B cell (primary cell): Measurements from ENCODE around the gene SLC9A9. TPM values are rescaled to one million over a fixed set of nuclear protein-coding genes. Genes with fewer than 3 reads are reported as not detected.

ENCODE experiments used
- ATAC-seq: fragments of 200-7000 bp; cut with Tn5 transposase; one replicate; pipeline ENCODE4 v1.10.0; 2021; ENCODE audit warnings: low read depth, mild to moderate bottlenecking, moderate number of reproducible peaks, moderate library complexity
- CTCF ChIA-PET: fragments of 350-600 bp; sonication (Branson Sonifier 250); formaldehyde crosslinking; loops from one replicate; lab custom pipeline; 2021; ENCODE audit warnings: antibody characterized with exemption, inconsistent platforms; lab: Charles Lee
- POLR2A ChIA-PET: fragments of 350-600 bp; sonication (Branson Sonifier 250); formaldehyde crosslinking; loops from one replicate; lab custom pipeline; 2021; ENCODE audit warnings: antibody characterized with exemption; lab: Charles Lee
- DNase-seq: peaks from one replicate; pipeline ENCODE4 v3.0.0; 2013
- H2AFZ ChIP-seq: 2 replicates; pipeline ENCODE4 v1.6.1; 2012; ENCODE audit warnings: mild to moderate bottlenecking, low read depth, low read length; ENCODE audit not compliant: insufficient read depth, poor library complexity, severe bottlenecking
- H3K27ac ChIP-seq, 2 donors: 1 replicate in 1 of 2; 2 replicates in 1 of 2; pipeline ENCODE4 v1.5.1; 2012 to 2013; ENCODE audit warnings: low read length in 2 of 2, mild to moderate bottlenecking in 2 of 2, moderate library complexity in 1 of 2
- H3K27me3 ChIP-seq, 4 experiments: fragments of 200-600 bp in 1 of 4; sonication (generic) in 1 of 4; replicated peaks in 1 of 4; 1 replicate in 2 of 4; 2 replicates in 2 of 4; pipeline versions ENCODE4 v1.6.1 to v1.7.0; 2013 to 2016; ENCODE audit warnings: low read length in 3 of 4, mild to moderate bottlenecking in 2 of 4, mixed read lengths in 1 of 4, moderate library complexity in 1 of 4; ENCODE audit not compliant: insufficient read depth in 4 of 4, control insufficient read depth in 3 of 4; ENCODE audit errors: control extremely low read depth in 1 of 4
- H3K36me3 ChIP-seq, 2 experiments: replicated peaks in 1 of 2; 1 replicate in 1 of 2; 2 replicates in 1 of 2; pipeline versions ENCODE4 v1.6.1 to v1.7.1; 2013; ENCODE audit warnings: low read length in 1 of 2; ENCODE audit not compliant: insufficient read depth in 2 of 2, control insufficient read depth in 1 of 2; ENCODE audit errors: control extremely low read depth in 1 of 2, extremely low read depth in 1 of 2
- H3K4me1 ChIP-seq, 2 donors: fragments of 200-600 bp in 1 of 2; sonication (generic) in 1 of 2; 1 replicate in 1 of 2; 2 replicates in 1 of 2; pipeline versions ENCODE4 v1.5.1 to v1.6.1; 2013 to 2017; ENCODE audit warnings: low read length in 2 of 2; ENCODE audit not compliant: control insufficient read depth in 2 of 2, insufficient read depth in 2 of 2
- H3K4me2 ChIP-seq: replicated peaks from 2 replicates; pipeline ENCODE3; 2012; ENCODE audit warnings: mild to moderate bottlenecking, low read depth, low read length; ENCODE audit not compliant: poor library complexity, severe bottlenecking
- H3K4me3 ChIP-seq, 5 experiments: fragments of 200-600 bp in 1 of 5; sonication (generic) in 1 of 5; 1 replicate in 3 of 5; 2 replicates in 2 of 5; pipeline versions ENCODE4 v1.5.1 to v1.7.0; 2011 to 2016; ENCODE audit warnings: low read length in 4 of 5, mild to moderate bottlenecking in 4 of 5, low read depth in 2 of 5, control low read depth in 1 of 5, moderate library complexity in 1 of 5; ENCODE audit not compliant: insufficient read depth in 1 of 5; ENCODE audit errors: control extremely low read depth in 1 of 5, extremely low read depth in 1 of 5
- H3K79me2 ChIP-seq: fragments of 200-600 bp; sonication (generic); one replicate; pipeline ENCODE4 v1.6.0; 2016; ENCODE audit warnings: low read length; ENCODE audit not compliant: control insufficient read depth, insufficient read depth
- H3K9ac ChIP-seq: fragments of 200-600 bp; sonication (generic); 2 replicates; pipeline ENCODE4 v1.6.1; 2017; ENCODE audit warnings: mild to moderate bottlenecking, low read length, moderate library complexity
- H3K9me3 ChIP-seq, 3 donors: one replicate each; pipeline versions ENCODE4 v1.6.1 to v1.7.1; 2013; ENCODE audit warnings: low read length in 2 of 3; ENCODE audit not compliant: control insufficient read depth in 2 of 3, insufficient read depth in 1 of 3; ENCODE audit errors: control extremely low read depth in 1 of 3
- H4K20me1 ChIP-seq: 2 replicates; pipeline ENCODE4 v1.6.0; 2012; ENCODE audit warnings: mild to moderate bottlenecking, low read length; ENCODE audit not compliant: insufficient read depth, control insufficient read depth, poor library complexity, severe bottlenecking
- H3K27ac Mint-ChIP-seq: one replicate; pipeline ENCODE4 v1.8.0; 2021; ENCODE audit warnings: mixed read lengths
- H3K27me3 Mint-ChIP-seq: one replicate; pipeline ENCODE4 v1.8.0; 2021; ENCODE audit warnings: mixed read lengths
- H3K4me1 Mint-ChIP-seq: one replicate; pipeline ENCODE4 v1.8.0; 2021; ENCODE audit warnings: mixed read lengths
- H3K4me3 Mint-ChIP-seq: one replicate; pipeline ENCODE4 v1.8.0; 2021; ENCODE audit warnings: mixed read lengths
- H3K9me3 Mint-ChIP-seq: one replicate; pipeline ENCODE4 v1.8.0; 2022; ENCODE audit warnings: mixed read lengths; ENCODE audit not compliant: insufficient read depth
- EZH2 ChIP-seq: IDR thresholded peaks from 2 replicates; pipeline ENCODE4 v1.6.1; 2012; ENCODE audit warnings: borderline replicate concordance, low read depth, mild to moderate bottlenecking, moderate library complexity, low read length; ENCODE audit not compliant: insufficient read depth, poor library complexity, severe bottlenecking
- WGBS: methylation state at CpG from one replicate; pipeline ENCODE4 v1.1.5; 2013; ENCODE audit warnings: missing lambda C conversion rate; ENCODE audit not compliant: insufficient coverage; 5-methylcytosine and 5-hydroxymethylcytosine counted together
- intact Hi-C: fragments of 100-400 bp; cut with micrococcal nuclease; formaldehyde crosslinking; loops from one replicate; pipeline ENCODE4 v1.10.0; 2022
- polyA plus RNA-seq: library from polyadenylated mRNA; depleted of rRNA; stranded (reverse); fragments of >200 nt; gene quantifications from 2 replicates; pipeline ENCODE4 v1.2.3, GENCODE V29; 2012
- total RNA-seq, 2 donors: library from RNA; stranded (reverse); fragments of 120-200 nt in 1 of 2; gene quantifications; 1 replicate in 1 of 2; 2 replicates in 1 of 2; pipeline versions ENCODE4 v1.2.3 to v1.2.4, GENCODE V29; 2013 to 2022
- TF ChIP-seq, protein P1 (sequence below): fragments of 200-600 bp; IDR thresholded peaks from one replicate; pipeline ENCODE4 v1.8.0; 2022; ENCODE audit warnings: antibody characterized with exemption, mild to moderate bottlenecking

Gene SLC9A9
- total and polyA plus RNA-seq, 2 donors (not counting 1 experiment from before 2014, with no cell fraction given): 7.7 to 17.3 TPM

DNA sequence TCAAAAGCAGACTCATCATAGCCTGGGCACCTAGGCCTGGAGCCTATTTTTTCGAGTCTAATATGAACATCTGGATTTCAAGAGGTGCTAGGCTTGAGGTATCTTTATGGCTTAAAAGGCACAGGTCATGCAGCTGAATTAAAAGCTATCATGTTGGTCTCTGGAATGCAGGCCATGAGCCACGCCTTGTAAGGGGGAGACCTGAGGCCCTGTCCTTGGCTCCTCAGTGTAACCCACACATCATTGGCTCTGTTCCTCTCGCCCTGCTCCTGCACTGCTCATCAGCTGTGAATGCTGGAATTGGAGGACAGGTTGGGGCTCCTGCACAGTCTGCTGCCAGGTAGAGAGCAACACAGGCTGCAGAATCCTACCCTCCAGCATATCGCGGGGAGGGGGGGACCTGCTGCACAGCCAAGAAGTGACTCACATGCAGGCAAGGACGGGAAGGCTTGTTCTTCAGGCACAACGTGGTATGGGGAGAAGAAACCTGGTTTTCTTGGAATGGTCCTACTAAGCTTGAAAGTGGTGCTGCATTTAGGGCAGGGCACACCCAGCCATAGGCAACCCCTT is 582.7 kb downstream of the SLC9A9 start:
- no peak overlapping the region for H3K27ac Mint-ChIP-seq
- TF ChIP-seq EZH2: no peak
- TF ChIP-seq, protein P1, sequence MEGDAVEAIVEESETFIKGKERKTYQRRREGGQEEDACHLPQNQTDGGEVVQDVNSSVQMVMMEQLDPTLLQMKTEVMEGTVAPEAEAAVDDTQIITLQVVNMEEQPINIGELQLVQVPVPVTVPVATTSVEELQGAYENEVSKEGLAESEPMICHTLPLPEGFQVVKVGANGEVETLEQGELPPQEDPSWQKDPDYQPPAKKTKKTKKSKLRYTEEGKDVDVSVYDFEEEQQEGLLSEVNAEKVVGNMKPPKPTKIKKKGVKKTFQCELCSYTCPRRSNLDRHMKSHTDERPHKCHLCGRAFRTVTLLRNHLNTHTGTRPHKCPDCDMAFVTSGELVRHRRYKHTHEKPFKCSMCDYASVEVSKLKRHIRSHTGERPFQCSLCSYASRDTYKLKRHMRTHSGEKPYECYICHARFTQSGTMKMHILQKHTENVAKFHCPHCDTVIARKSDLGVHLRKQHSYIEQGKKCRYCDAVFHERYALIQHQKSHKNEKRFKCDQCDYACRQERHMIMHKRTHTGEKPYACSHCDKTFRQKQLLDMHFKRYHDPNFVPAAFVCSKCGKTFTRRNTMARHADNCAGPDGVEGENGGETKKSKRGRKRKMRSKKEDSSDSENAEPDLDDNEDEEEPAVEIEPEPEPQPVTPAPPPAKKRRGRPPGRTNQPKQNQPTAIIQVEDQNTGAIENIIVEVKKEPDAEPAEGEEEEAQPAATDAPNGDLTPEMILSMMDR: no peak
- ATAC-seq (no peak), DNase-seq (no peak)
- H3K4me1 Mint-ChIP-seq: peaks cover 8% of the 10 kb centered on the region
- H3K9me3 Mint-ChIP-seq: no peaks in the 10 kb centered on the region
- 94% methylated on average over 3 of the region's 7 CpGs for WGBS
- H2AFZ ChIP-seq: no peak overlapping the region
- no peaks in the 10 kb centered on the region for H3K9me3 ChIP-seq
- no peak overlapping the region for H3K4me2 ChIP-seq
- no peak overlapping the region for H3K9ac ChIP-seq
- H3K36me3 ChIP-seq: peaks cover 0 to 4% of the 10 kb centered on the region in 2 experiments
- no peaks in the 10 kb centered on the region for H3K27me3 Mint-ChIP-seq
- H3K4me3 ChIP-seq: no peak overlapping the region
- POLR2A ChIA-PET: no interaction called here
- no peaks in the 10 kb centered on the region for H3K27me3 ChIP-seq
- H3K4me1 ChIP-seq: peaks cover 0 to 13% of the 10 kb centered on the region in 2 donors
- no peak overlapping the region for H3K27ac ChIP-seq
- CTCF ChIA-PET: no interaction called here
- H3K4me3 Mint-ChIP-seq: no peak overlapping the region
- H4K20me1 ChIP-seq: no peaks in the 10 kb centered on the region
- no peaks in the 10 kb centered on the region for H3K79me2 ChIP-seq
- intact Hi-C loops: no loop called here

DNA sequence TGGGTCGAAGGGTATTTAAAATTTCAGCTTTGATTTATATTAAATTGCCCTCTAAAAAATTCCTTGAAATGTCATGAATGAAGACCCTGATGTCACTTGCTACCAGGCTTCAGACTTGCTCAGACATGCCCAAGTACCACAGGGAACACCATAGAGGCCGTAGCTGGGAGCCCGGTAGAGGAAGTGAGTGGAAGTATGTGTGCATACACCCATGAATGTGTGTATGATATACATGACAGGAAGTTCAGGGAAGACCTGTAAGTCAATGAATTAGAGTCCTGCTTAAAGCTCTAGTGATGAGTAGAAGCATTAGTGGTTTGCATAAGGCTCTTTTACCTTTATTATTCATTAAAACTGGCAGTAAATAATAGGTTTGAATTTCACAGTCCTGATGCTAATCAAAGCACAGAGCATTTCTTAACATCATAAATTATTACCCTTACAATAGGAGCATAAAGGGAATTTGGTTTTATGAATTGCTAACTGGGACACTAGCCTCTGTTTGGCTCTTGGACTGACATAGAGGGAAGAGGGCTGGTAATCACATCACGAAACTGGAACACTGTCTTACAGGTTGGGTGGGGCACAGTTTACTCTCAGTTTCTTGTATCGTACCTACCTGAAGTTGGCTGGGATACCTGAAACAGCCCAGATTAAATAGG is 584.3 kb downstream of the SLC9A9 start:
- no peaks in the 10 kb centered on the region for H3K27me3 Mint-ChIP-seq
- POLR2A ChIA-PET: no interaction called here

More for the DNA sequence above, 584.3 kb downstream of the SLC9A9 start:
- Histone ChIP-seq H3K27ac (no peak overlapping the region), H2AFZ (no peak overlapping the region), H3K4me3 (no peak overlapping the region), H3K36me3 (peaks cover 0 to 4% of the 10 kb centered on the region in 2 experiments), H3K4me1 (peaks cover 0 to 13% of the 10 kb centered on the region in 2 donors), H3K79me2 (no peaks in the 10 kb centered on the region), H3K27me3 (no peaks in the 10 kb centered on the region), H3K9me3 (no peaks in the 10 kb centered on the region), H3K4me2 (no peak overlapping the region), H3K9ac (no peak overlapping the region), H4K20me1 (no peaks in the 10 kb centered on the region)
- no peak overlapping the region for H3K4me3 Mint-ChIP-seq
- H3K9me3 Mint-ChIP-seq: no peaks in the 10 kb centered on the region
- H3K27ac Mint-ChIP-seq: no peak overlapping the region
- DNase-seq: no peak
- intact Hi-C loops: no loop called here
- CTCF ChIA-PET: no interaction called here
- WGBS: 60% methylated on average over 2 of the region's 5 CpGs
- peaks cover 8% of the 10 kb centered on the region for H3K4me1 Mint-ChIP-seq
- TF ChIP-seq, protein P1: no peak
- no peak for TF ChIP-seq EZH2
- ATAC-seq: no peak
